Natural killer cell (primary cell): ENCODE data around the gene DYNC2H1. TPM values are rescaled to one million over a fixed set of nuclear protein-coding genes. Genes with fewer than 3 reads are reported as not detected.

Experiments
- ATAC-seq, 3 donors: fragments of 150-1000 bp in 2 of 3; fragments of 200-7000 bp in 1 of 3; cut with Tn5 transposase; 1 replicate in 1 of 3; 2 replicates in 2 of 3; pipeline ENCODE4 v1.10.0; 2021; ENCODE audit warnings: mild to moderate bottlenecking in 2 of 3, moderate library complexity in 2 of 3
- DNase-seq, 2 donors: peaks; one replicate each; pipeline versions ENCODE4 v3.0.0 to v3.0.0-alpha.2; 2013 to 2021; ENCODE audit warnings: mixed read lengths in 1 of 2
- H3K27ac ChIP-seq: one replicate; pipeline ENCODE4 v1.5.1; 2013; ENCODE audit warnings: mild to moderate bottlenecking, low read length
- H3K27me3 ChIP-seq: one replicate; pipeline ENCODE4 v1.6.1; 2013; ENCODE audit warnings: low read length; ENCODE audit not compliant: control insufficient read depth, insufficient read depth
- H3K36me3 ChIP-seq: one replicate; pipeline ENCODE4 v1.6.1; 2013; ENCODE audit warnings: low read length; ENCODE audit not compliant: control insufficient read depth, insufficient read depth
- H3K4me1 ChIP-seq: one replicate; pipeline ENCODE4 v1.6.1; 2013; ENCODE audit warnings: low read length; ENCODE audit not compliant: control insufficient read depth, insufficient read depth
- H3K4me3 ChIP-seq: one replicate; pipeline ENCODE4 v1.5.1; 2013; ENCODE audit warnings: low read length
- H3K9me3 ChIP-seq: one replicate; pipeline ENCODE4 v1.6.1; 2013; ENCODE audit warnings: low read length; ENCODE audit not compliant: control insufficient read depth, insufficient read depth
- H3K27ac Mint-ChIP-seq, 2 donors: one replicate each; pipeline ENCODE4 v1.8.0; 2022; ENCODE audit warnings: mild to moderate bottlenecking in 2 of 2, mixed read lengths in 2 of 2, moderate library complexity in 1 of 2
- H3K27me3 Mint-ChIP-seq, 2 donors: one replicate each; pipeline ENCODE4 v1.8.0; 2022; ENCODE audit warnings: low read depth in 2 of 2, mixed read lengths in 2 of 2
- H3K36me3 Mint-ChIP-seq: one replicate; pipeline ENCODE4 v1.8.0; 2022; ENCODE audit warnings: mixed read lengths
- H3K4me1 Mint-ChIP-seq, 2 donors: one replicate each; pipeline ENCODE4 v1.8.0; 2022; ENCODE audit warnings: mixed read lengths in 2 of 2
- H3K4me3 Mint-ChIP-seq: one replicate; pipeline ENCODE4 v1.8.0; 2022; ENCODE audit warnings: mild to moderate bottlenecking, moderate library complexity, mixed read lengths
- H3K9me3 Mint-ChIP-seq, 2 donors: one replicate each; pipeline ENCODE4 v1.8.0; 2022; ENCODE audit warnings: mixed read lengths in 2 of 2
- WGBS: methylation state at CpG from one replicate; pipeline ENCODE4 v1.1.7; 2013; ENCODE audit warnings: missing lambda C conversion rate; ENCODE audit not compliant: insufficient coverage; 5-methylcytosine and 5-hydroxymethylcytosine counted together
- intact Hi-C: fragments of 100-400 bp; cut with micrococcal nuclease; formaldehyde crosslinking; loops from one replicate; pipeline ENCODE4 v1.14.2; 2022
- total RNA-seq, 4 donors: library from RNA; stranded (reverse); fragments of 120-200 nt in 1 of 4; gene quantifications; one replicate each; pipeline versions ENCODE4 v1.2.3 to v1.2.4, GENCODE V29; 2013 to 2022
- TF ChIP-seq, protein P1 (sequence below): fragments of 200-600 bp; IDR thresholded peaks from one replicate; pipeline ENCODE4 v1.8.0; 2022; ENCODE audit warnings: antibody characterized with exemption

The DYNC2H1 gene
- total RNA-seq, 3 donors from 2014 or later (not counting 1 experiment from before 2014, with no cell fraction given) = 4.1 to 7.5 (median 4.4) TPM

DNA sequence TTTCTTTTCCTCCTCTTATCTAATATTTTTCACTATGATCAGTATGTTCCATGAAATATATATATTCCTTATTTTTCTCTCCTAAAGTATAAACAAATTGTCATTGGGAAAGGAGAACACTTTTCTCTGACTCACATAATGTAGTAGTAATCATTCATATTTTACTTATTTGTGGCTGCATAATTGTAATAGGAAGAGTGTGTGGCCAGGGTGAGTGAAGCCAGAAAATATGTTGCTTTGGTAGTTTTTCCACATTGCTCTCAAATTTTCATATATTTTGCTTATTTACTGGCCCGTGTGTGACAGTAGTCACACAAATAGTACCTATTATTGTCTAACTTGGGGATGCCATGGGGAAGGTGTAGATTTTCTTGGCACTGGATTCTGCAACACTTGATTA lies 172.1 kb downstream of the DYNC2H1 start:
- ATAC-seq (no peak), DNase-seq (no peak)
- WGBS = no CpG with 5 or more reads among the region's 1 CpG
- intact Hi-C loops = no loop called here
- H3K9me3 Mint-ChIP-seq = no peaks in the 10 kb centered on the region
- Histone ChIP-seq H3K9me3 (no peaks in the 10 kb centered on the region), H3K4me3 (no peak overlapping the region), H3K4me1 (no peaks in the 10 kb centered on the region), H3K36me3 (no peaks in the 10 kb centered on the region), H3K27ac (no peak overlapping the region), H3K27me3 (no peaks in the 10 kb centered on the region)
- no peaks in the 10 kb centered on the region for H3K4me1 Mint-ChIP-seq
- TF ChIP-seq, protein P1, sequence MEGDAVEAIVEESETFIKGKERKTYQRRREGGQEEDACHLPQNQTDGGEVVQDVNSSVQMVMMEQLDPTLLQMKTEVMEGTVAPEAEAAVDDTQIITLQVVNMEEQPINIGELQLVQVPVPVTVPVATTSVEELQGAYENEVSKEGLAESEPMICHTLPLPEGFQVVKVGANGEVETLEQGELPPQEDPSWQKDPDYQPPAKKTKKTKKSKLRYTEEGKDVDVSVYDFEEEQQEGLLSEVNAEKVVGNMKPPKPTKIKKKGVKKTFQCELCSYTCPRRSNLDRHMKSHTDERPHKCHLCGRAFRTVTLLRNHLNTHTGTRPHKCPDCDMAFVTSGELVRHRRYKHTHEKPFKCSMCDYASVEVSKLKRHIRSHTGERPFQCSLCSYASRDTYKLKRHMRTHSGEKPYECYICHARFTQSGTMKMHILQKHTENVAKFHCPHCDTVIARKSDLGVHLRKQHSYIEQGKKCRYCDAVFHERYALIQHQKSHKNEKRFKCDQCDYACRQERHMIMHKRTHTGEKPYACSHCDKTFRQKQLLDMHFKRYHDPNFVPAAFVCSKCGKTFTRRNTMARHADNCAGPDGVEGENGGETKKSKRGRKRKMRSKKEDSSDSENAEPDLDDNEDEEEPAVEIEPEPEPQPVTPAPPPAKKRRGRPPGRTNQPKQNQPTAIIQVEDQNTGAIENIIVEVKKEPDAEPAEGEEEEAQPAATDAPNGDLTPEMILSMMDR = no peak
- H3K27me3 Mint-ChIP-seq = no peaks in the 10 kb centered on the region
- H3K4me3 Mint-ChIP-seq = no peak overlapping the region
- no peak overlapping the region for H3K27ac Mint-ChIP-seq
- H3K36me3 Mint-ChIP-seq = no peaks in the 10 kb centered on the region

DNA sequence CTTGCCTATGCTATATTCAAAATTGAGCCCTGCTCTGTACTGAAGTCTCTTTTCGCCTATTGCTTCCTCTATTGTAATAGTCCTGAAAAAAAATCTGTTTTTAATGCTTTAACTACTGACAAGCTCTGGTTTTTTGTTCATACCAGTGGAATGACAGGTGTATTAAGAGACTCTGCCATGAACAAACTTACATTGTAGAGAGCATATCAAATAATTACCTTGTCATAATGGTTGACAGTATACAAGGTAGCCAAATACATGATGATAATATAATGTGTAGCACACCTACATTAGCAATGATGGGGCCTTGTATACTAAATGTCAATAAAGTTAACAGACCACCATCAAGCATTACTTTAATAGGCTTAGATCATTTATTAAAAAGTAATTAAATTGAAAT lies 175.0 kb downstream of the DYNC2H1 start:
- TF ChIP-seq, protein P1 = no peak
- H3K9me3 Mint-ChIP-seq = peaks cover 0 to 3% of the 10 kb centered on the region in 2 donors
- Histone ChIP-seq H3K4me1 (no peaks in the 10 kb centered on the region), H3K36me3 (no peaks in the 10 kb centered on the region), H3K4me3 (no peak overlapping the region), H3K9me3 (no peaks in the 10 kb centered on the region), H3K27me3 (no peaks in the 10 kb centered on the region), H3K27ac (no peak overlapping the region)
- no peak overlapping the region for H3K27ac Mint-ChIP-seq
- intact Hi-C loops = no loop called here
- H3K4me3 Mint-ChIP-seq = no peak overlapping the region
- no peaks in the 10 kb centered on the region for H3K4me1 Mint-ChIP-seq
- no peaks in the 10 kb centered on the region for H3K36me3 Mint-ChIP-seq
- no peaks in the 10 kb centered on the region for H3K27me3 Mint-ChIP-seq
- ATAC-seq (no peak), DNase-seq (no peak)
- no CpG with 5 or more reads among the region's 1 CpG for WGBS

DNA sequence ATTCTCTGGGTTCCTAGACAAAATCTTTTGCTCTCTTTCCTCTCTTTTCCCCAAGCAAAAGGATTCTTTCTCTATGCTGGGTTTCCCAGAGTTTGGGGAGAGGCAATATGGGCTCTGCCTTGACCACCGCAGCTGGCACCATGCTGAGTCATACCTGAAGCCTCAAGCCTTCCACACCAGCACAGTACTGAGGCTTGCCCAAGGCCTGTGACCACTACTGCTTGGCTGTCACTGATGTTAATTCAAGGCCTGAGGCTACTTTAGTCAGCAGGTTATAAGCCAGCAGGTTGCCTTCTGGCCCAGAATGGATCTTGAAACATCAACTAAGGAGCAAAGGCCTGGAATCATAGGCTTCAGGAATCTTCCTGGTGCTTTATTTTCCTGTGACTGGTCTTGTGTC lies 185.3 kb downstream of the DYNC2H1 start:
- H3K27me3 ChIP-seq = no peaks in the 10 kb centered on the region
- TF ChIP-seq, protein P1 = no peak
- ATAC-seq (no peak), DNase-seq (no peak)
- peaks cover 19 to 30% of the 10 kb centered on the region in 2 donors for H3K9me3 Mint-ChIP-seq
- peaks cover 32% of the 10 kb centered on the region for H3K36me3 Mint-ChIP-seq
- no peaks in the 10 kb centered on the region for H3K4me1 Mint-ChIP-seq
- no peaks in the 10 kb centered on the region for H3K4me1 ChIP-seq
- H3K36me3 ChIP-seq = no peaks in the 10 kb centered on the region
- H3K4me3 ChIP-seq = no peak overlapping the region
- peaks cover 20% of the 10 kb centered on the region for H3K9me3 ChIP-seq
- WGBS = 83% methylated on average over 1 of the region's 1 CpG
- no peaks in the 10 kb centered on the region for H3K27me3 Mint-ChIP-seq
- no peak overlapping the region for H3K27ac Mint-ChIP-seq
- intact Hi-C loops = no loop called here
- no peak overlapping the region for H3K27ac ChIP-seq
- no peak overlapping the region for H3K4me3 Mint-ChIP-seq

DNA sequence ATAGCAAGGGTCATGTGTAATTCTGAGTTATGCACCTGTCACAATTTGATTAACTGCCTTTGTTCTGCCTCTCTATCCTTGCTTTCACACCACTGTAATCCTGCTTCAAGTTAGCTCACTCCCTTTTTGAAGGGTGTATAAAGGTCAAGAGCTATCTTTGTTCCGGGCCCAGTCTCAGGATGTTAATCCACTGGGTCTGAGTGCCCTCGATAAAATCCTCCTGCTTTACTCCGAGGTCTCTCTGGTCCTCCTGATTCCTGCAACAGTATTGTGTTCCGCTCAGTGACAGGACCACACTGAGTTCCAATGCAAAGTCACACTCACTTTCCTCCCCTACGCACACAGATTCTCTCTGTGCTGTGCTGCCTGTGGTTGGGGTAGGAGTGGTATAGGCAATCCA lies 186.5 kb downstream of the DYNC2H1 start:
- H3K27me3 ChIP-seq = no peaks in the 10 kb centered on the region
- no peaks in the 10 kb centered on the region for H3K27me3 Mint-ChIP-seq
- WGBS = 95% methylated on average over 4 of the region's 5 CpGs
- no peak for ATAC-seq
- no peak for DNase-seq
- H3K36me3 Mint-ChIP-seq = peaks cover 32% of the 10 kb centered on the region
- H3K9me3 ChIP-seq = peaks cover 20% of the 10 kb centered on the region
- H3K27ac Mint-ChIP-seq = no peak overlapping the region
- H3K36me3 ChIP-seq = no peaks in the 10 kb centered on the region
- no peak overlapping the region for H3K4me3 Mint-ChIP-seq
- no peak overlapping the region for H3K4me3 ChIP-seq
- no peaks in the 10 kb centered on the region for H3K4me1 ChIP-seq
- H3K27ac ChIP-seq = no peak overlapping the region
- intact Hi-C loops = no loop called here
- peaks cover 19 to 24% of the 10 kb centered on the region in 2 donors for H3K9me3 Mint-ChIP-seq
- TF ChIP-seq, protein P1 = no peak
- no peaks in the 10 kb centered on the region for H3K4me1 Mint-ChIP-seq
